HG02970 (cell line): ENCODE results near the gene FBRSL1.

ENCODE experiments used
- ATAC-seq: cut with Tn5 transposase; IDR thresholded peaks from one replicate; pipeline ENCODE4 v1.9.1; 2021; ENCODE audit warnings: mild to moderate bottlenecking, moderate library complexity, moderate number of reproducible peaks; ENCODE audit not compliant: unreplicated experiment, low FRiP score

FBRSL1 gene

DNA sequence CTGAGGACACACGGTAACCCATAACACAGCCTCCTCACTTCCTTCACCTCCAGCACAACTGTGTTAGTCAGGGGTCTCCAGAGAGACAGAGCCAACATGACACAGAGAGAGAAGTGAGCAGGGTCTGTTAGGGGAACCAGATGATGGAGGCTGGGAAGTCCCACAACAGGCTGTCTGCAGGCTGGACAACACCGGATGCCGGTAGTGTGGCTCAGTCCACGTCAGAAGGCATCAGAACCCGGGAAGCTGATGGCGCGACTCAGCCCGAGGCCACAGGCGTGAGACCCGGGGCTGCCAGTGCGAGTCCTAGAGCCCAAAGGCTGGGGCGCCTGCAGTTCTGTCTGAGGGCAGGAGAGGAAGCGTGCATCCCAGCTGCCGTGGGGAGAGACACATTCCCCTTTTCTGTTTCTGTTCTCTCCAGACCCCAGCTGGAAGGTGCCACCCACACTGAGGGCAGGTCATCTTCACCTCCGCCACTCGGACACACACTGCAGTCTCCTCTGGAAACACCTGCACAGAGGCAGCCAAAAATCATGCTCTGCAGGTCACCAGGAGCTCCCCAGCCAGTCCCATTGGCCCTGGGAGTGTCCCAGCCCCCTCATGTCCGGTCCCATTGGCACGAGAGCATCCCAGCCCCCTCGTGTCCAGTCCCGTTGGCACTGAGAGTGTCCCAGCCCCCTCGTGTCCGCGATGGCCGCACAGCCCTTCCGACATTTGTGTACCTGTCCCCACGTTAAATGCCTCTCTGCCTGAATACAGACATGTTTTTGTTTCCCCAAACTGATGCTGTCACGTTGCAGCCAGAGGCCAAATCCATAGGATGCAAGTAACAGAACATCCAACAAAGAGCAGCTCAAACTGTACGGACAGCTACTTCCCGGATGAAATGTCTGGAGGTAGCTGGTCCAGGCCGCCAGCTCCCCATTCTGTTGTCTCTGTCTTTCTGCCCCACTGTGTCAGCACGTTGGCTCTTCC lies 7.9 kb upstream of the FBRSL1 start:
- no peak for ATAC-seq

DNA sequence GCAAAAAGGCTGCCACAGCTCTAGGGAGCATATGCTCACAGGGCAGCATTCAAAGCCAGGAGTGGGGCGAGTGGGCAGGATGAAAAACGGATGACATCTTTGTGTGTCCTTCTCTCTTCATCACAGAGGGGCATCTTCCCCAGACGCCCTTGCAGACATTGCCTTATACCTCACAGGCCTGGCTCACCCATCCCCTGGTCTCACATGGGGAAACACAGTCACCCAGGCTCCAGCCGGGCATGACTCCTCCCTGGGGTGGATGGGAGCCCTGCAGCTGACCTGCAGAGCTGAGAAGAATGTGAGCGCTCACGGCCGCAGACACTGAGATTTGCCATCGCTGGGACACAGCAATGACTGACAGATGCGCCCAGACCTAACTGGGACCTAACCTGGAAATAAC lies 7.2 kb upstream of the FBRSL1 start:
- no peak for ATAC-seq

DNA sequence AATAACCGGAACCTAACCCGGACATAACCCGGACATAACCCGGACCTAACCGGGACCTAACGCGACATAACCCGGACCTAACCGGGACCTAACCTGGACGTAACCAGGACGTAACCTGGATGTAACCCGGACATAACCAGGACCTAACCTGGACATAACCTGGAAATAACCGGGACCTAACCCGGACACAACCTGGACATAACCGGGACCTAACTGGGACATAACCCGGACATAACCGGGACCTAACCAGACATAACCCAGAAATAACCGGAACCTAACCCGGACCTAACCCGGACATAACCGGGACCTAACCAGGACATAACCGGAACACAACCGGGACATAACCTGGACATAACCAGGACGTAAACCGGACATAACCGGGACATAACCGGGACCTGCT lies 6.7 kb upstream of the FBRSL1 start:
- no peak for ATAC-seq

DNA sequence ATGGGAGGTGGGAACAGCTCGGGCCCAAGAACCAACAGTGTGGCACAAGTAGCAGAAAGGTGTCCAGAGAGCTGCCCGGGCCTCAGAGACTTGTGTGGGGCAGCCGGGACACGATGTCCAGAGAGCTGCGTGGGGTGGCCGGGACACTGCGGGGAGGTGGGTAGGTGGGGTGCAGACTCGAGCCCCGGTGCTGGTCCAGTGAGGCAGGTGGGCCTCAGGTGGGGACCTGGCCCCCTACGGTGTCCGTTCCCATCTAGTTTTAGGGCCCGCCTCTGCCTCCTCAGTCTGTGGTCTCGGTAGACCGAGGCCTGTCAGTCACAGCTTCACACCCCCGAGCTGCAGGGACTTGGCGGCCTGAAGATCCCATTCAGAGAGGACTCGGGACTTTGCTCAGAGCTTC lies 6.3 kb upstream of the FBRSL1 start:
- ATAC-seq: no peak

DNA sequence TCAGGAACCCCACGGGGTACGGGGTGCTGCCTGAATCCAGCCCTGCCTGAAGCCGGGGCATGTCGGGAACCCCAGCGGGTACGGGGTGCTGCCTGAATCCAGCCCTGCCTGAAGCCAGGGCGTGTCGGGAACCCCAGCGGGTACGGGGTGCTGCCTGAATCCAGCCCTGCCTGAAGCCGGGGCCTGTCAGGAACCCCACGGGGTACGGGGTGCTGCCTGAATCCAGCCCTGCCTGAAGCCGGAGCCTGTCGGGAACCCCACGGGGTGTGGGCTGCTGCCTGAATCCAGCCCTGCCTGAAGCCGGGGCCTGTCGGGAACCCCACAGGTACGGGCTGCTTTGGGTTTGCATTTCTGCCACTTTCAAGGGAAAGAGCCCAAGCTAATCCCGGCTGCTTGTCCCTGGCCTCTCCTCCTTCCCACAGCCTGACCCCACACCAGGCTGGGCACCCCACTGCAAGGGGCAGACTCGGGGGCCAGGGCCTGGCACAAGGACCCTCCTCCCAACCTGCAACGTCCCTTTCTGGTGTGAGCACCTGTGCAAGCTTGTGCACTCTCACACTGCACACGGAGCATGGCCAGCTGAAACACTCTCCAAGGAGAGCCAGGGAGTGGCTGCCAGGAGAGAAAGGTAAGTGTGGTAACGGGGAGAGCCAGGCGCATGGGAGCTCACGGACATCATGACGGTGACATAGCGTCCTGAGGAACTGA lies 5.6 kb upstream of the FBRSL1 start:
- no peak for ATAC-seq

DNA sequence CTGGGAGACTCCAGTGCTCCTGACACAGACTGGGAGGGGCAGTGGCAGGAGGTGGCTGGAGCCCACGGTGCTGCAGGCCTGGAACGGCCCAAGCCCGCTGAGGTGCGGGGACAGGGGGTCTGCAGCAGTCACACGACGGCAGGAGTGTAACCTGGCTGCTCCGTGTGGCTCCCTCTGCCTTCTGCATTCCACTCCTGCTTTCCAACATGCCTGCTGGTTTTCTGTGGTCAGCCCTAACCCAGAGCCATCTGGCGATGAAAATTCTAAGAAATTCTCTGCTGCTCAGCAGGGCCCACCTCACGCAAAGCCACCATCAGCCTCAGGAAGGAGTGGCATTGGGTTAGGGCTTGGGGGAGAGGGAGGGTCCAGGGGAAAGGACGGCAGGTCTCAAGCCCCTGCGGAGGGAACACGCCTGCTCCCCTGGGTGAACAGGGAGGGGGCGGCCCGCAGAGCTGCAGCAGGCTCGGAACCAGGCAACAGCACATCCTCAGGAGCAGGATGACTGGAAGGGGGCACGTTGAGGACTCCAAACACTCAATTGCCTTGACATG lies 5.0 kb upstream of the FBRSL1 start:
- no peak for ATAC-seq

DNA sequence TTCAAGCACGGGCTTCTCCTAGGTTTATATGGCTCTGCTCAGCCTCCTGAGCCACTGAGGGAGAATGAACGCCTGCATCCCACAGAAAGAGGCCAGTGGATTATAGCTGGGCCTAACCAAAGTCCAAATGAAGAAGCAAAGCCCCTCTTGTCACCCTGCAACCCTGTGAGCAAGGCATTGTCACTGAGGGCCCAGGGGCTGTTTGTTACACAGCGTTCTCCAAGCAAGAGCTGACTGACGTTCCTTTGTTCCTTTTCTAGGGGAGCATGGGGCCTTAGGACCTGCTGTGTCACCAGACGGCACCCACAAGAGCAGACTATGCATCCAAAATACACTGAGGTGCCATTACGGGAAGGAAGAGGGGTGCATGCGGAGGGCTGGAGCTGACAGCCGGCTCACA lies 4.3 kb upstream of the FBRSL1 start:
- no peak for ATAC-seq

DNA sequence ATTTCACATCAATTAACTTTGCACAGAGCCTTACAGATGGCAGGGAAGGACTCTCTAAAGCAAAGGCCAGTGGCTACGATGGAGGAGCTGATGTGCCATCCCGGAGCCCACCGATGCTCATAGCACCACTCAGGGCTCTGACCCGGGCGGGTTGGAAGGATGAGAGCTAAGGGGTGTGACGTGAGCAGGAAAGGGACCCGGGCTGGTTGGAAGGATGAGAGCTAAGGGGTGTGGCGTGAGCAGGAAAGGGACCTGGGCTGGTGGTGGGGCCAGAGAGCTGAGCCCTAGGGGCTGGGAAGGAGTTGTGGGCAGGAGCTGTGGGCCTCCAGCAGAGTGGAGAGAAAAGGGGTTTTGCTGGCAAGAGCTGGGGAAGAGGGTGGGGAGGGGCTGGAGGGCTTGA lies 3.8 kb upstream of the FBRSL1 start:
- no peak for ATAC-seq

DNA sequence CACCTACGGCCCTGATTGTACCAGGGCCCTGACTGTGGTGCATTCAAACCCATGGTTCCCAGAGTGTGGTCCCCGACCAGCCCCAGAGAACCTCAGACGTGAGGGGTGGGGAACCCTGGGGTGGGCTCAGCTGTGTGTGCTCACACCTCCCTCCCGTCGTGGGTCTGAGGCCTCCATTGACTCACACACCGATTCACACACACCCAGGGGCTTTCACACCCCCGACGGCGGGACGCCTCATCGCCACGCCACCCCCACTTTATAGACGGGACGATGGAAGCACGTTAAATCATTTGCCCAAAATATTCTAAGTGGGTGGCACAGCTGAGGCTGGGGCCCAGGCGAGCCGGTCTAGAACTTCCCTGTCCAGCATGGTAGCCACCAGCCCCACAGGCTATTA lies 3.4 kb upstream of the FBRSL1 start:
- no peak for ATAC-seq

DNA sequence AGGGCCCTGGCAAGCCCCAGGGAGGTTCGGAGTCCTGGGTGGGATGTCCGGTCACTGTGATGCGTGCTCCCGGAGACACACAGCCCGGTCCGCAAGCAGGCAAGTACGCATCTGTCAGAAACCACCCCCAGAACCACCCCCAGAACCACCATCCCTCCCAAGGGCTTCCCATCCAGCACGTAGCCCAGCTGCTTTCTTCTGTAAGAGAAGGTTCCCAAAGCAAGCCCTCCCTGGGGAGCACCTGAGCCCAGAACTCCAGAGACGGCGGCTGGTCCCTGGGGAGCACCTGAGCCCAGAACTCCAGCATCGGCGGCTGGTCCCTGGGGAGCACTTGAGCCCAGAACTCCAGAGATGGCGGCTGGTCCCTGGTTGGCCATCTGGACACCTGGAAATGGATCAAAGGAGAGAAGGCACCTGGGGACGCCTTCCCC lies 2.6 kb upstream of the FBRSL1 start:
- no peak for ATAC-seq

DNA sequence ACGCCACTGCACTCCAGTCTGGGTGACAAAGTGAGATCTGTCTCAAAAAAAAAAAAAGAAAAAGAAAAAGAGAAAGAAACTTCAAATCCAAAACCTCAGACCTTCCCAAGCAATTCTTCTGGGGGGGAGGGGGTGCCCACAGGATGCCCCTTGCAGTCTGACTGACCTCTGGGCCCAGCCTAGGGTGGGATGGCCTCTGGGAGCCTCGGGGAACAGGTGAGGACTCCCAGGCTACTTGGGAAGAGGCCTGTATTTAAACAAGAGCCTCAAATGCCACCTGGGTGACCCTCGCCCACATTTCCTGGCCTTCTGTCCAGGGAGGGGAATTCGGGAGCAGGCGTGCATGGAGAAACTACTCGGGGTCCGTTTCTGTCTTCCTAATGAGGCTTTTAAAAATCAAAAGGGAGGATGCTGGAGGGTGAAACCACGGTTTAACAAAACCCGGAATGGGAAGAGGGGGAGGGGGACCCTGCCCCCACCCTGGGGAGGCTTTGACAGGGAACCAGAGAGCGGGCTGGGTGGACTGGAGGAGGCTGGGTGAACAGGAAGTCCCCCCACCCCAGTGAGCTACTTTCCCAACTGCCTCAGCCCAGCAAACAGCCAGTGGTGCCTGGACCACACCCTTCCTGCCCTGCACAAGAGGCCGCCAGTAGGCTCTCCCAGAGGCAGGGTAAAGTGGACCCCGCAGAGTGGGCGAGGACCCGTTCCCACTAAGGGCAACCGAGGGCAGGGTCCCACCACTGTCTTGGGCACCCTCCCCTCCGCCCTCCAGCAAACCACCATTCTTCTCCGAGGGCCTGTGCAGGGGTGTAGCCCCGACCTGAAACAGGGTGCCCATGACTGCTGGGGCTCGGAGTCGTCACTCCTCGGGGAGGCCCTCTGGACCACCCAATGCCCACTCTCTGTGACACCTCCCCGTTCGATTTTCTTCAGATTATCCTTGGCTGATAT lies 1.5 kb upstream of the FBRSL1 start:
- ATAC-seq: no peak

DNA sequence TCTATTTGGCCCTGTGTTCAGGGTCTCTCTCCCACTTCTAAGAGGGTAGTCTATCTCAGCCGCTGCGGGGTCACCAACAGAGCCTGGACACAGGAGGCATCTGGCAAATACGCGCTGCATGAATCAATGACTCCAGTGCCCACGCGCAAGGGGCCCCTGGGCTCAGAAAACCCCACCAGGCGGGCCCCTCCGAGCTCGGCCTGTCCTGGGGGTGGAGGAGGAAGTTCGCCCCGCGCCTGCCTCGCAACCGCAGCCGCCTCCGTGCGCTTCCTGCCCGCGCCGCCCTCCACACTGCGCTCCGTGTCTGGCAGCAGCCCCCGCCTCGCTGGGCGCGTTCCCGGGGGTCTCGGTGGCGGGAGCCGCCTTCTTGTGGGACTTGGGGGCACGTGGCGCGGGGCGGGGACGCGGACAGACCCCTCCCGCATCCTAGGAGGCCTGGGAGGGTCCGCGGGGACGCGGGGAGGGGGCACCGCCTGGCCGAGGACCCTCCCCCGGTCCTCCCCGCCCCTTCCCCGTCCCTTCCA lies 811 bp upstream of the FBRSL1 start:
- ATAC-seq: peak; percentile 26

DNA sequence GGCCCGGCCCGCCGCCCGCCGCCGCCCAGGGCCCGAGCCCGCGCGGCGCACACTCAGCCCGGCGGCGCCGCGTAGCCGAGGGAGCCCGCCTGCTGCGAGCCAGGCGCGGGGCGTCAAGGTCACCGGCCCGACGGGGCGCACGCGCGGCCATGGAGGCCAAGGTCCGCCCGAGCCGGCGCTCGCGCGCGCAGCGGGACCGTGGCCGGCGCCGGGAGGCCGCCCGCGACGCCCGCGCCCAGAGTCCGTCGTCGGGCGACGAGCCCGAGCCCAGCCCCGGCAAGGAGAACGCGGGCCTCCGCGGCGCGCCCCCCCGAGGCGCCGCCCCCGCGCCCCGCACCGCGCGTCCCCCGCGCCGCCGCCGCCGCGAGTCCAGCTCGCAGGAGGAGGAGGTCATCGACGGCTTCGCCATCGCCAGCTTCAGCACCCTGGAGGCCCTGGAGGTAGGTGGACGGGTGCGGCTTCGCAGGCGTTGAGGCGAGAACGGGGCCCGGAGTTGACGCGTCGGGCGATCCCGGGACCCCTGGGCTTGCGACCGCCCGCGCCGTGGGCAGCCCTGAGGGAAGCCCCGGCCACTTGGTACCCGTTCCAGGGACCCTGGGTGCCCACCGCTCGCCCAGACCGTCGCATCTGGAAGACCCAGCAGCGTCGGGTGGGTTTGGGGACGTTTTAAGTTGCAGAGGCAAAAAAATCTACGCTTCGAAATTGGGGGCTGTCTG lies 629 bp downstream of the FBRSL1 start:
- ATAC-seq: peak; percentile 5

DNA sequence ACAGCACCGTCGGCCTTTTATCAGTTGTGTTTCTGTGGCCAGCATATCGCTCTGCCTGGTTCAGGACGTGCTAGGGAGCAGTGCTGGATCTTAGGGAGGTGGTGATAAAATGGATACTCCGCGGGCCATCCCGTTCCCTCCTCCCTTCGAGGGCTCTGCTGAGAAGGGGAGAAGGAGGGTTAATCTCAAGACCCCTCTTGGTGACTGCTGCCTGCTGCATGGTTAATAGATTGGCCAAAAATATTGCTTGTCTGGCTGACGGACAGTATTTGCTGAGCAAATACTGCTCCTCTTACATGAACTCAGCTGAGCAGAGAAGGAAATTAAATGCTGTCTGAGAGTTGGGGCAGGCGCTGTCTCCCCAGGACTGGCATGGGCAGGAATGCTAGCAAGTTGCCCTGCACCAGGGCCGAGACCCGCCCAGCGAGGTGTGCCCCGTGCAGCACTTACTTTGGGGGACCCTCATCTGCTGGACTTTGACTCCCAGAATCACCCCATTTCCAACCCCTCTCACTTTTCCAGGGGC lies 1.2 kb downstream of the FBRSL1 start:
- no peak for ATAC-seq

DNA sequence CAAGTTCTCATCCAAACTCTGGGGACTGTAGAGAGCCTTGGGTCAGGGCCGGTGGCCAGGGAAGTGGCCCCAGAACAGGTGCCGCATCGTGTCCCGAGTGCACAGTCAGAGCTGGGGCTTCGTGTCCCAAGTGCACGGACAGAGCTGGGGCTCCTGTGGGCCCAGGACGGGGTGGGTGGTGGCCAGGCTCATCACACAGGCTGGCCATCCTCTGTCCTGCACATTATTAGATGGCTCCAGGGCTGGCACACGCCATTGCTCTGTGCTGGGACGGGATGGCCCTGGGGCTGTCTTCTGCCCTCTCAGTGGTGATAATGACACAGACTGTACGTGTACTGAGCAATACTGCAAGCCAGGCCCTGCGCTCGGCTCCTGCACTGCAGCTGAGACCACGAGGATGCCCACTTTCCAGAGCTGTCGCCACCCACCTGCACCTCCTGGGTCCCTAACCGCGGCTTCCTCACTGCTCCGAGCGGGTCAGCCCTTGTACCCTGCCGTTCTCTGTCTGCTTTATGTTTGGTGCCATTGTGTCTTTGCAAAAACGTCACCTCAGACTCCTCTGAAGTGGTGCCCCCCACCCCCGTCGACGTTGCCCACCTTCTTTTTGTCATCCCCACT lies 1.9 kb downstream of the FBRSL1 start:
- no peak for ATAC-seq

DNA sequence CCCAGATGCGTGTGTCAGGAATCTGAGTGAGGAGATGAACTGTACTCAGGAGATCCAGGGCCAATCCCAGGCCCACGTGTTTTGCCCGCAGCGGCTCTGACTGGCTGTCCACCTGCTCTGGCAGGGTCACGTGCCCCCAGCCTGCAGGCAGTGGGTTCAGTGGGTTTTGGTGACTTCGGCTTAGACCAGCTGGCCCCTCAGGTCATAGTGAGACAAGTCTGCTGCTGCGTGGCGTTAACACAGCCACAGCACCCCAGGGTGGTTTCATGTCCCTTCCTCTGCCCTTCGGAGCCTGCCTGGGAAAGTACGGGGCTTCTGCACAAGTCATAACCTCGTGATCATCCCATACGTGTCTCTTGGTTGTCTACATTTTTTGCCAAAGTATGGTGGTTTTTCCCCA lies 2.6 kb downstream of the FBRSL1 start:
- ATAC-seq: no peak

DNA sequence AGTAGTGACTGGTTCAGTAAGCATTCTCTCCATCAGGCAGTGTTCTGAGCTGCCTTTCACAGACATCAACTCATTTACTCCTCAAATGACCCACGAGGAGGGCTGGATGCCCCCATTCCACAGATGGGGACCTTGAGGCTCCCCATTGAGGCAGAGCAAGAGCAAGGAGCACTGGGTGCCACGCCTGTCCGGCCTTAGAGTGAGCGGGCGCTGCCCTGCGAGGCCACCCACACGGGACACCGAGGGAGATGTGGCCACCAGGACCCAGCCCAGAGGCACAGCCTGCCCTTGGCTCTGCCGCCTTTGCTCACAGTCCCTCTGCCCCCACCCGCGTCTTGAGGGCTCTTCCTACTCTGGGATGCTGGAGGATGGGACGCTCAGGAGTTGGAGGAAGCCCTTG lies 3.0 kb downstream of the FBRSL1 start:
- ATAC-seq: no peak

DNA sequence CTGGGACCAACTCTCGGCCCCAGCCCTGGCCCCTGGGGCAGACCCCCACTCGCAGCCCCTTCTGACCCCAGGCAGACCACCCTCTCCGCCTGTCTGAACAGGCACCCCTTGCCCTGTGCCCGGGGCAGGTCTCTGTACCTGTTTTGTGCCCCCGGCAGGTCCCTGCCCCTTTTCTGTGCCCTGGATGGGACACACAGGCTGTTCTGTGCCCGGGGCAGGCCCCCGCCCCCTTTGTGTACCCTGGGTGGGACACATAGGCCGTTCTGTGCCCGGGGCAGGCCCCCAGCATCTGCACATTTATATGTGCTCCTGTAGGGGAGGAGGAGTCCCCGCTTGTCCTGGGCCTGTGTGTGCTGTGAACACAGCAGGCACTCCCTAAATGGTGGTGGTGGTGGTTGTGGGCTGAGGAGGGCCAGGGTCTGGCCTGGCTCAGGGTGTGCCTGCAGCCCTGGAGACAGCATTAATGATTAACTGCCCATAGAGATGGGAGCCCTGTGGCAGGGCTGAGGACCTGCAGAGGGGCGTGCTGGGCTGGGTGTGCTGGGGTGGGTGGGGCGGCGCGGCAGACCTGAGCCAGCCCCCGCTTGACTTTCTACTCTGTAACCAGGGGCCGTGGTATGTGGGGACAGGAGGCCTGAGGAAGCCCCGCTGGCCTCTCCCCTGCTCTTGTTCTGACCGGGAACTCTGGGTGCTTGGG lies 3.7 kb downstream of the FBRSL1 start:
- ATAC-seq: no peak
